ENCODE data around the gene TAGLN.
A peak's percentile ranks its signal among the peaks of the same experiment; 100 is the strongest.

TAGLN gene

DNA sequence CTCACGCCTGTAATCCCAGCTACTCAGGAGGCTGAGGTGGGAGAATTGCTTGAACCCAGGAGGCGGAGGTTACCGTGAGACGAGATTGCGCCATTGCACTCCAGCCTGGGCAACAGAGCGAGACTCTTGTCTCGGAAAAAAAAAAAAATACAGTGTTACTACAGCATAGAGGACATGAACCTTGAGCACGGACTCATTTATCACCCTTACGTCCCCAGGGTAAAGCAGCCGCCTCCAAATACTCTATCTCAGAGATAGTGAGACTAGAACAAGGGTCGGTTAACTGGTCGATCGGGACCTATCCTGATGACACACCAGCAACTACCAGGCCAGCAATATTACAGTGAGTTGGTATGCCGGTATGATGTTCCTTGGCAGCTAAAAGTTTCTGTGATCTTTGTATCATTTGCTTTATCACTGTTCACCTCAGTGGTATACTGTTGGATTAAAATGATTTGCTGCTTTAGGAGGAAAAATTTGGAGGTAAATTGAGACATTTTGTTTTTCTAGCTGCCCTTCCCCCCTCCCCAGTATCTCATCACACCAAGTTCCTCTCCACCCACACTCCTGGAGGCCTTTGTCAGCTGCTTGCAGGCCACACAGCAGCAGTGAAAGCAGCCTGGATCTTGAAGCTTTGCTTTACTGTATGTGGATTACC is 27.6 kb upstream of the TAGLN start:
- H3K36me3 ChIP-seq (ENCODE audit: control insufficient read depth, insufficient read depth, low read length) = peaks cover 7% of the 10 kb centered on the region; the same call in 1 of the 2 replicates
- H3K9me3 ChIP-seq (ENCODE audit: control insufficient read depth, insufficient read depth, low read length) = no peaks in the 10 kb centered on the region
- H3K4me1 ChIP-seq (ENCODE audit: control insufficient read depth, insufficient read depth, low read length) = no peaks in the 10 kb centered on the region
- no peak for DNase-seq (ENCODE audit: low read depth, low spot score)
- no peak overlapping the region for H3K4me3 ChIP-seq (ENCODE audit: low read length)
- WGBS (ENCODE audit: insufficient coverage, insufficient read length) = no CpG with 5 or more reads among the region's 14 CpGs
- H3K27me3 ChIP-seq (ENCODE audit: control insufficient read depth, insufficient read depth, low read length) = no peaks in the 10 kb centered on the region
- no peak overlapping the region for H3K27ac ChIP-seq (ENCODE audit: low read length)

DNA sequence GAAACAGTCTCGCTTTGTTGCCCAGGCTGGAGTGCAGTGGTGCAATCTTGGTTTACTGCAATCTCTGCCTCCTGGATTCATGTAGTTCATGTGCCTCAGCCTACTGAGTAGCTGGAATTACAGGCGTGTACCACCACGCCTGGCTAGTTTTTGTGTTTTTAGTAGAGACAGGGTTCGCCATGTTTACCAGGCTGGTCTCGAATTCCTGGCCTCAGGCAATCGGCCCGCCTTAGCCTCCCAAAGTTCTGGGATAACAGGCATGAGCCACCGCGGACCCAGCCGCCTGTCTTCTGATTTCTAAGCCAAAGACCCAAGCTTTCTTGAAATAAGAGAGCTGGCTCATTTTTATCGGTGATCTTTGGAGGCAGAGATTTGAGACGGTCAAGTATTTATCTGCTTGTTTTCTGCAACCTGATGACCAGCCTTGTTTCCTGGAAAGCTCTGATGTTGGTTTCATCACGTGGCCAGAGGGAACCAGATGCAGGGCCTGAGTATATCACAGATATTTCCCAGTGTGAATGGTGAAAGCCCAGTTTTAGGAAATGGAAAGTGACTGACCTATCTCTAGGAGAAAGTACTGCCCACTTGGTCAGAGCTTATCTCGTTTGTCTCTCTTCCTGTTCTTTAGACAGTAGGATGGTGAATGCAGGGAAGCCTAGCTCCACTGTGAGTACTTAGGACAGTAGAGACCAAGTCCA is 26.3 kb upstream of the TAGLN start:
- no peak overlapping the region for H3K27ac ChIP-seq (ENCODE audit: low read length)
- no peaks in the 10 kb centered on the region for H3K9me3 ChIP-seq (ENCODE audit: control insufficient read depth, insufficient read depth, low read length)
- H3K4me3 ChIP-seq (ENCODE audit: low read length) = no peak overlapping the region
- peaks cover 3% of the 10 kb centered on the region; the same call in 1 of the 2 replicates for H3K36me3 ChIP-seq (ENCODE audit: control insufficient read depth, insufficient read depth, low read length)
- H3K27me3 ChIP-seq (ENCODE audit: control insufficient read depth, insufficient read depth, low read length) = no peaks in the 10 kb centered on the region
- H3K4me1 ChIP-seq (ENCODE audit: control insufficient read depth, insufficient read depth, low read length) = no peaks in the 10 kb centered on the region
- no peak for DNase-seq (ENCODE audit: low read depth, low spot score)
- no CpG with 5 or more reads among the region's 14 CpGs for WGBS (ENCODE audit: insufficient coverage, insufficient read length)

DNA sequence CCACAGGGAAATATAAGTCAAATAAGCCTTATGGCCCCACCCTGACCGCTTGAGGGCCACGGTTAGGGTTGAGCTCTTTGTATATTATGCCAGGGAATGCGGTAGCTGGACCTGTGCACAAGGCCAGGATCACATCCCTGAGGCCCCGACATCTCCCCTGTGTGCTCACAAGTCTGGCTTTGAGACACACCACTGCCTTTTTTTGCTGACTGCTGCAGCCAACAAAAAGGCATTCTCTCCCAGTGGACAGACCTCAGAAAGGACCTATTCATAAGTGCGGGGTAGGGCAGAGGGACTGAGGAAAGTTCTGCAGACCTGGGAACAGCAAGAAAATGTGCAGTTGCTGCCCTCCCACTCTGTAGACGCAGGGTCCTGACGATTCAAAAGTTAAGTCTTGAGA is 24.1 kb upstream of the TAGLN start:
- Histone ChIP-seq H3K36me3 (ENCODE audit: control insufficient read depth, insufficient read depth, low read length) (peaks cover 3% of the 10 kb centered on the region; the same call in 1 of the 2 replicates), H3K27me3 (ENCODE audit: control insufficient read depth, insufficient read depth, low read length) (no peaks in the 10 kb centered on the region), H3K4me1 (ENCODE audit: control insufficient read depth, insufficient read depth, low read length) (peaks cover 3% of the 10 kb centered on the region; the same call in 1 of the 2 replicates), H3K9me3 (ENCODE audit: control insufficient read depth, insufficient read depth, low read length) (no peaks in the 10 kb centered on the region), H3K4me3 (ENCODE audit: low read length) (no peak overlapping the region), H3K27ac (ENCODE audit: low read length) (no peak overlapping the region)
- WGBS (ENCODE audit: insufficient coverage, insufficient read length) = no CpG with 5 or more reads among the region's 7 CpGs
- DNase-seq (ENCODE audit: low read depth, low spot score) = no peak

DNA sequence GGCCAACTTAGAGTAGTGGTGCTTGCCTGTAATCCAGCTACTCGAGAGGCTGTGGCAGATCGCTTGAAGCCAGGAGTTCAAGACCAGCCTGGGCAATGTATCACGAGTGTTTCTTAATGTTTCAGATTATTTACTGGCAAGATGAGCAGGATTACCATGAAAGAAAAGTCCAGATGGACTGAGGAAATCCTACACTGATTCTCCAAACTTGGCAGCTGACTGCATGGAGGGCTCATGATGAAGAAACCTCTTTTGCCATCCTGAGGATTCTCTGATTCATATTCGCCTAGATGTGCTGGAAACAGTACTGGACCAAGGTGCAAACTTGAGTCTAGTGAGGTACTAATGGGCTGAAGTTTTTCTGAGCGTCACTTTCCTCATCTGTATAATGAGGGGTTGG is 23.4 kb upstream of the TAGLN start:
- WGBS (ENCODE audit: insufficient coverage, insufficient read length) = no CpG with 5 or more reads among the region's 5 CpGs
- peaks cover 3% of the 10 kb centered on the region; the same call in 1 of the 2 replicates for H3K36me3 ChIP-seq (ENCODE audit: control insufficient read depth, insufficient read depth, low read length)
- no peaks in the 10 kb centered on the region for H3K27me3 ChIP-seq (ENCODE audit: control insufficient read depth, insufficient read depth, low read length)
- H3K4me1 ChIP-seq (ENCODE audit: control insufficient read depth, insufficient read depth, low read length) = peaks cover 3% of the 10 kb centered on the region; the same call in 1 of the 2 replicates
- no peak for DNase-seq (ENCODE audit: low read depth, low spot score)
- H3K27ac ChIP-seq (ENCODE audit: low read length) = no peak overlapping the region
- H3K4me3 ChIP-seq (ENCODE audit: low read length) = no peak overlapping the region
- H3K9me3 ChIP-seq (ENCODE audit: control insufficient read depth, insufficient read depth, low read length) = no peaks in the 10 kb centered on the region

DNA sequence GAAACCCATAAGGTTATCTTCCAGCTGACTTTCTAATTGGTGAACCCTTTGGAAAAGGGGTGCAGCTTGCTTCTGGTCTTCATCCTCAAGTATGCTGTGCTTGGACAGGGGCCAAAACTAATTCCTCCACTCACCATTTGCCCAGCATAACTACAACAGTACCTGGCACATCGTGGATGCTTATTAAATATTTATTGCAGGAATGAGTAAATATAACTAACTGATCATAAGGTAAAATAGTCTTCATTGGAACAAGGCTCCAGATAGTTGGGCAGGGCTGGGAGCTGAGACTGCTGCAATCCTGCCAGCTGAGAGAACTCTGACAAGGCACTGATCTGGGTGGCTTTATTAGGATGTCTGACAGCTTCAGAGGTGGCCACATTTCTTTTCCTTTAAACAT is 23.0 kb upstream of the TAGLN start:
- Histone ChIP-seq H3K4me3 (ENCODE audit: low read length) (no peak overlapping the region), H3K27ac (ENCODE audit: low read length) (no peak overlapping the region), H3K4me1 (ENCODE audit: control insufficient read depth, insufficient read depth, low read length) (peaks cover 5% of the 10 kb centered on the region; the same call in 1 of the 2 replicates), H3K9me3 (ENCODE audit: control insufficient read depth, insufficient read depth, low read length) (no peaks in the 10 kb centered on the region), H3K36me3 (ENCODE audit: control insufficient read depth, insufficient read depth, low read length) (peaks cover 3% of the 10 kb centered on the region; the same call in 1 of the 2 replicates), H3K27me3 (ENCODE audit: control insufficient read depth, insufficient read depth, low read length) (no peaks in the 10 kb centered on the region)
- no CpG with 5 or more reads among the region's 1 CpG for WGBS (ENCODE audit: insufficient coverage, insufficient read length)
- DNase-seq (ENCODE audit: low read depth, low spot score) = no peak

DNA sequence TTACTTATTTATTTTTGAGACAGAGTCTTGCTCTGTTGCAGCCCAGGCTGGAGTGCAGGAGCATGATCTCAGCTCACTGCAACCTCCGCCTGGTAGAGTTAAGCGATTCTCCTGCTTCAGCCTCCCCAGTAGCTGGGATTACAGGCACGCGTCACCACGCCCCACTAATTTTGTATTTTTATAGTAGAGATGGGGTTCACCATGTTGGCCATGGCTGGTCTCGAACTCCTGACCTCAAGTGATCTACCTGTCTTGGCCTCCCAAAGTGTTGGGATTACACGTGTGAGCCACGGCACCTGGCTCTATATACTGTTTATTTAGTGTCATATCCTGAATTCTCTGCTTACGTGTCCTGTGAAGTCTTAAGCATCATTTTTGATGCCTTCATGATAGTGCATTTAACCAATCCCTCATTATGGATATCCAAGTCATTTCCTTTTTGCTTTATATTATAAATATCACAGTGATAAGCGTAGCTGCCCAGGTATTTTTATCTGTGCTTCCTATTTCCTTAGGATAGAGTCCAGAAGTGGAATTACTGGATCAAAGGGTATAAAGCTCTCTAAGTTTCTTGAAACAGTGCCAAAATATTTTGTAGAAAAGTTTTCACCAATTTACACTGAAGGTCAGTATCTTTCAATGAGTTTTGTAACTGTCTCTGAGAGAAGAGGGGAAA is 21.5 kb upstream of the TAGLN start:
- Histone ChIP-seq H3K27me3 (ENCODE audit: control insufficient read depth, insufficient read depth, low read length) (no peaks in the 10 kb centered on the region), H3K4me3 (ENCODE audit: low read length) (no peak overlapping the region; the same call in 1 of the 2 replicates), H3K36me3 (ENCODE audit: control insufficient read depth, insufficient read depth, low read length) (no peaks in the 10 kb centered on the region), H3K27ac (ENCODE audit: low read length) (no peak overlapping the region), H3K9me3 (ENCODE audit: control insufficient read depth, insufficient read depth, low read length) (no peaks in the 10 kb centered on the region), H3K4me1 (ENCODE audit: control insufficient read depth, insufficient read depth, low read length) (peaks cover 5% of the 10 kb centered on the region; the same call in 1 of the 2 replicates)
- no peak for DNase-seq (ENCODE audit: low read depth, low spot score)
- no CpG with 5 or more reads among the region's 10 CpGs for WGBS (ENCODE audit: insufficient coverage, insufficient read length)

DNA sequence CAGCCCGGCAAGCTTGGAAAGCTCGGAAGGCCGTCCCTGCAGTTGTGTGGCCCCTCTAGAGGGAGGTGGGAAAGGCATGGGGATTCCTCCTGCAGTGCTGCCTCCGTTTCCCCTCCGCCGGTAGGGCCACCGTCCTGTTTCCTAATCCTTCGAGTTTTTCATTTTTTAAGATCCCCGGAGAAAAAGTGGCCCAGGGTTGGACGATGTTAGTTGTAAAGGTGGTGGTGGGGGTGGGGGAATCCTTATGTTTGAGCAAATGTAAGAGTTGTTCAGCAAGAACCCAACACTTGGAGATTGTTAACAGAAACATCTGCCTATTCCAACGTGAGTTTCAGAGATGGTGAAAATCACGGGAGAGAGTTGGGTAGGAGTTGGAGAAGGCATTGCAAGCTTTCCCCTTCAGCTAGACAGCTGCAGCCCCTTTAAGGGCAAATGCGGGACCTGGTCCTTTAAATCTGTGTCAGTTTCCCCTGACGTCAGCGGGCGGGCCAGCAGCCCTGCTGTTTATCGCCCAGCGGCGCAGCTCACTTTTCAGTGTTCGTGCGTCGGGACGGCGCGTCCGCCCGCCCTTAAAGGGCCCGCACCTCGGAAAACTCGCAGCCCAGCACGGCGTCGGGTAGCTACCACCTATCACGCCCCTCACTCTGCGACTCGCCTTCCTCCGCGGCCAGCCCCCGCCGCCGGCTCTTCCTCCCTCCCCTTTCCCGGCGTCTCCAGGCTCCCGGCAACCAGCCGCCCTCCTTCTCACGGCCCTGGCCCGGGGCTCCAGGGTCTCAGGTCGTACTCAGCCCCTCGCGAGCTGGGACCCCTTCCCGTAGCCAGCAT is 20.7 kb upstream of the TAGLN start, which contains the start of gene SIDT2:
SIDT2 (plus strand) TSS at position 534 of the 825 bp plus-strand sequence. CDS start 521 bp downstream, outside the sequence.
- H3K4me3 ChIP-seq (ENCODE audit: low read length) = peak within 1 kb of the TSS; percentile 71
- WGBS (ENCODE audit: insufficient coverage, insufficient read length) = no CpG with 5 or more reads among the region's 51 CpGs

DNA sequence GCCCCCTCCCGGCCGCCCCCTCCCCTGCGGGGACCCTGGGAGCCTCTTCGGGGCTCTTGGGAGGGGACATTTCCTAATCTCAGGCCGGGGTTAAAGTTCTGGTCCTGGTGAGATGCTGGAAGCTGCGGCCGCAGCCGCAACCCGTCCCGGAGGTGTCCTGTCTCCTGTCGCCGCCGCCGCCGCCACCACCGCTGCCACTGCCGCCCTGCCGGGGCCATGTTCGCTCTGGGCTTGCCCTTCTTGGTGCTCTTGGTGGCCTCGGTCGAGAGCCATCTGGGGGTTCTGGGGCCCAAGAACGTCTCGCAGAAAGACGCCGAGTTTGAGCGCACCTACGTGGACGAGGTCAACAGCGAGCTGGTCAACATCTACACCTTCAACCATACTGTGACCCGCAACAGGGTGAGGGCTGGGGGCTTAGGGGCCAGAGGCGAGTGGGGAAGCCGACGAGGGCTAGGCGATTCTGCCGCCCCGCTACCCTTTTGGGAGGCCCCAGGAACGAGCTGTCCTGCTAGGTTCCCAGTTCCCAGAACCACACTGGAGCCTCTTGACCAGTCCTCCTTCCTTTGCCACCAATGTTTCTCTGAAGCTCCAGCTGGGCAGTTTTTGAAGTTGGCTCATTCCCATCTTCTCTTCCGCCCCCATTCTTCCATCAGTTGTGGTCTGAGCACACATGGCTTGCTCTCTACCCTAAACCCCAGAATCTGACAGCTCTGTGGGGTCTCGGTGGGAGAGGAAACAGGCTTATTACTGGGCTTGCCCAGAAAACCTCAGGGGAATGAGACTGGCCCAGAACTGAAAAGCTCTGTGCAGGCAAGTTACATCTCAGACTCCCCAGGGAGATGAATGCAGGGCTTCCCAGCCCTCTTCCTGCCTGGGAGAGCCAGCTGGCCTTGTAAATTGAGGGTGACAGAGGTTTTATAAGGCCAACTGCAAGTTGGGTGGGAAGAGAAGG is 19.8 kb upstream of the TAGLN start:
- Histone ChIP-seq H3K27me3 (ENCODE audit: control insufficient read depth, insufficient read depth, low read length) (no peaks in the 10 kb centered on the region), H3K36me3 (ENCODE audit: control insufficient read depth, insufficient read depth, low read length) (no peaks in the 10 kb centered on the region), H3K4me1 (ENCODE audit: control insufficient read depth, insufficient read depth, low read length) (peaks cover 5% of the 10 kb centered on the region; the same call in 1 of the 2 replicates), H3K4me3 (ENCODE audit: low read length) (peak overlapping the region; percentile 71), H3K27ac (ENCODE audit: low read length) (no peak overlapping the region), H3K9me3 (ENCODE audit: control insufficient read depth, insufficient read depth, low read length) (no peaks in the 10 kb centered on the region)
- no peak for DNase-seq (ENCODE audit: low read depth, low spot score)
- WGBS (ENCODE audit: insufficient coverage, insufficient read length) = no CpG with 5 or more reads among the region's 39 CpGs

More for the DNA sequence above, 20.7 kb upstream of the TAGLN start, which contains the start of gene SIDT2:
- DNase-seq (ENCODE audit: low read depth, low spot score) = peak; percentile 93
- Histone ChIP-seq H3K9me3 (ENCODE audit: control insufficient read depth, insufficient read depth, low read length) (no peaks in the 10 kb centered on the region), H3K36me3 (ENCODE audit: control insufficient read depth, insufficient read depth, low read length) (no peaks in the 10 kb centered on the region), H3K27me3 (ENCODE audit: control insufficient read depth, insufficient read depth, low read length) (no peaks in the 10 kb centered on the region), H3K4me1 (ENCODE audit: control insufficient read depth, insufficient read depth, low read length) (peaks cover 5% of the 10 kb centered on the region; the same call in 1 of the 2 replicates), H3K27ac (ENCODE audit: low read length) (no peak within 1 kb of the TSS)

DNA sequence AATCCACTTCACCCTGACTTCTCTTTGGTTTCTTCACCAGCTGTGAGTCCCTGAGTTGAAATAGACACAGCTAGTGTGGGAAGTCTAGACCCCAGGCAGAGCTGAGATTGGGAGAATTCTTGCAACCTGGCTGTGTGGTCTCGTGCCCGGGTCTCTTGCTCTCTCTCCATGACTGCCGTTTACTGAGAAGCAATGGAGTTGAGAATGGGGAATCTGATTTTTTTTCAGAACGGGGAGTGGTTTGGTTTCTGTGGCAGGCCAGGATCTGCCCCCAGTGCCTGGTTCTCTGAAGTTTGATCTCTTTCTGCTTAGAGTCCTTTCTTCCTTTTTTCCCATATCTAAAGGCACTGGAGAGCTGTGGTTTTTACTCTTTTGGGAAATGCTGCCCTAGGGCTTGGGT is 19.1 kb upstream of the TAGLN start:
- no CpG with 5 or more reads among the region's 4 CpGs for WGBS (ENCODE audit: insufficient coverage, insufficient read length)
- no peak overlapping the region for H3K4me3 ChIP-seq (ENCODE audit: low read length)

More for the DNA sequence above, 19.1 kb upstream of the TAGLN start:
- no peaks in the 10 kb centered on the region for H3K36me3 ChIP-seq (ENCODE audit: control insufficient read depth, insufficient read depth, low read length)
- H3K27me3 ChIP-seq (ENCODE audit: control insufficient read depth, insufficient read depth, low read length) = no peaks in the 10 kb centered on the region
- DNase-seq (ENCODE audit: low read depth, low spot score) = no peak
- no peaks in the 10 kb centered on the region for H3K9me3 ChIP-seq (ENCODE audit: control insufficient read depth, insufficient read depth, low read length)
- peaks cover 5% of the 10 kb centered on the region; the same call in 1 of the 2 replicates for H3K4me1 ChIP-seq (ENCODE audit: control insufficient read depth, insufficient read depth, low read length)
- no peak overlapping the region for H3K27ac ChIP-seq (ENCODE audit: low read length)

Data from iPS DF 6.9 (cell line).